GM21737 (cell line): Measurements from ENCODE around the gene POLR2L.
A peak's percentile ranks its signal among the peaks of the same experiment; 100 is the strongest.

Experiments
- ATAC-seq: cut with Tn5 transposase; IDR thresholded peaks from one replicate; pipeline ENCODE4 v1.9.1; 2021; ENCODE audit warnings: mild to moderate bottlenecking, moderate library complexity; ENCODE audit not compliant: unreplicated experiment

Gene POLR2L

DNA sequence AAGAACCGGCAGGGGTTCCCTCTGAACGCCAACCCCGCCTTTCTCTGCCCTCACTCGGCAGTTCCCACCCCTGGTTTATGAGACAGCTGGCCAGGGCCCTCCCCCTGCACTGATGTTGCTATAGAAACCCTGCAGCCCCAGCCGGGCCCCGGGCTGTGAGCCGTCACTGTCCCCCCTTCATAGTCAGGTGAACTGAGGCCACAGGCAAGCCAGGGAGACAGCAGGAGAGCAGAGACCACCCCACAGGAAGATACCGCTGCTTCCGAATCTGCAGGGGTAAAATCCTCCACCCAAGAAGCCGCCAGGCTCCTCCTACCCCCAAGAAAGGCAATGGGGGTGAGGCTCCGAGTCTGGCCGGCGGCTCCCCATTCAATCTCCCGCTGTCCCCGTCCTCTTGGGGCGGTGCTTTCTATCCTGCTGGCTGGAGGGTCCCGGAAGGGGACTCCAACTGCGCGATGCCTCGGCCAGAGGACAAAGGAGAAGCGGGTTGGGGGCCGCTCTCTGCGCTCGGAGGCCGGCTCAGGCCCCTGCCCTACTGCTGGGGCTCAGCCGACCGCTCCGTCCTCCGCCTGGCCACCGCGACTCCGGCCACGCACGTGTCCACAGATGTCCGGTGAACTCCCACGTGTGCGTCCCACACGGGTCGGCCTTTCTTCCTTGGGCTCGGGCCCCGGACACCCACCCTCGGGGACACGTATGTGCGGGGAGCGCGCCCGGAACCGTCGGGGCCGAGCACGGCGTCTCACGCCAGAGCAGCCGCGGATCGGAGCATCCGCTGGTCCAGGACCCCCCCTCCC lies 44.8 kb downstream of the POLR2L start:
- ATAC-seq: peak; percentile 41

DNA sequence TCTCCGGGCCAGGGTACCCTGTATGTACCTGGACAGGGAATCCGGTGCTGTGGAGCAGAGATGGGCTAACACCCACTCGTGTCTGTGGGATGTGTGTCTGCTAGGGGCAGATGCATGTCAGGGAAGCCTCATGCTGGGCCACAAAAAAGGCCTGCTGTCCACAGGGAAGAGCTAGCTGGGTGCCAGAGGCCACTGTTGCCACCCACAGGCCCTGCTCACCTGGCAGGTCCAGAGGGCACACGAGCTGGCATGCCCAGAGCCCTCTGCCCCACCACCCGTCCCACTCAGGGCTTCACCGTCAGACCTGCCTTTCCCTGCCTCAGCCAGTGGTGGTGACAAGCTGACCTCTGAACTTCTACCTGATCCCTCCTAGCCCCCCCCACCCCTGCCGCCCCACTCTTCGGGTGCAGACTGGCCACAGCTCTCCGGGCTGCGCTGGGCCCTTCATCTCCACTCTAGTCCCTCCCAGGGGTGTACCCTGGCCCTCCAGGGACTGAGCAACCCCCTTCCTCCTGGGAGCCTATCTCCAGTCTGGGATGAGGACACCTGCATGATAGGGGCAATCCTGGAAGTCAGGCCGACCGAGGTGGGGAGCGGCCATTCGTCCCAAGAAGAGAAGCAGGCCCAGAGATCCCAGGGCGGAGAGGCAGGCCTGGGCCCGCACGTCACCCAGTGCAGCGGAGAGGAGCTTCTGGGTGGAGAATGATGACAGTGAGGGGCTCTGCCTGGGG lies 45.6 kb downstream of the POLR2L start:
- no peak for ATAC-seq

DNA sequence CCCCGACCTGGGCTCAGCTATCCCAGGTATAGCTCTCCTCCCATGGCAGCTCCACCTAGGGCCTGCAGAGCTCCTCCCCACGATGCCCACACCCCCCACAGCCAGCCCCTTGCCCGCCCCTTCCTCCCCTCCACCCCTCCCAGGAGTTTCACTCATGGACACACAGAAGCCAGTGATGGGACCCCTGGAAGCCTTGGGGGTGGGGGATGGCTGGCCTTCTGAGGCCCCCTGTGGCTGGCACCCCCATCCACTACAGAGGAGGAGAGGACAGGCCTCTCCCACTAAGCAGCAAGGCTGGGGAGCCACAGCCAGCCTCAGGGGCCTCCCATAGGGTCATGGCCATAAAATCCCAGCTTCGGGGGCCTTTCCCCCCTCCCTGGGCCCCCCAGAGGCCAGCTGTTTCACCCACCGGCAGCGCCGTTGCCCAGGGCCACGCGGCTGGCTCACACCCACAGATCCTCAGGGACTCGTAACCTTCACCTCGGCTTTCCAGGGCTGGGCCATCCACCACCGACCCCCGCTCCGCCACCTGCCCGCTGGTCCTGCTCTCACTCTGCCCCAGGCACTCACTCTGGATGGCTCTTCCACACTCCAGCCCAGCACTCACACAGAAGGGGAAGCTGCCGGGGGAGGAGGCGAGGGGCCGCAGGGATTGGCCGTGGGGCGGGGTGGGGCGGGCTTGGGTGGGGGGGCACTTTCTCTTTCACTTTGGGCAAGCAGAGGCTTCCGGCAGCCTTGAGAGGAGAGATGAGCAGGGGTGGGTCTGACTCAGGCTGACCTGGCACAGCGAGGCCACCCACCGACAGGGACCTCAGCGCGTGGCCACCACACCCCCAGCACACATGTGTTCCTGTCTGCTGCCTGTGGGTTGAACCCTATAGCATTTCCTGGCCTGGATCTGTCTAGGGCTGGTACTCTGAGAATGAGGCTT lies 46.4 kb downstream of the POLR2L start:
- ATAC-seq: no peak

DNA sequence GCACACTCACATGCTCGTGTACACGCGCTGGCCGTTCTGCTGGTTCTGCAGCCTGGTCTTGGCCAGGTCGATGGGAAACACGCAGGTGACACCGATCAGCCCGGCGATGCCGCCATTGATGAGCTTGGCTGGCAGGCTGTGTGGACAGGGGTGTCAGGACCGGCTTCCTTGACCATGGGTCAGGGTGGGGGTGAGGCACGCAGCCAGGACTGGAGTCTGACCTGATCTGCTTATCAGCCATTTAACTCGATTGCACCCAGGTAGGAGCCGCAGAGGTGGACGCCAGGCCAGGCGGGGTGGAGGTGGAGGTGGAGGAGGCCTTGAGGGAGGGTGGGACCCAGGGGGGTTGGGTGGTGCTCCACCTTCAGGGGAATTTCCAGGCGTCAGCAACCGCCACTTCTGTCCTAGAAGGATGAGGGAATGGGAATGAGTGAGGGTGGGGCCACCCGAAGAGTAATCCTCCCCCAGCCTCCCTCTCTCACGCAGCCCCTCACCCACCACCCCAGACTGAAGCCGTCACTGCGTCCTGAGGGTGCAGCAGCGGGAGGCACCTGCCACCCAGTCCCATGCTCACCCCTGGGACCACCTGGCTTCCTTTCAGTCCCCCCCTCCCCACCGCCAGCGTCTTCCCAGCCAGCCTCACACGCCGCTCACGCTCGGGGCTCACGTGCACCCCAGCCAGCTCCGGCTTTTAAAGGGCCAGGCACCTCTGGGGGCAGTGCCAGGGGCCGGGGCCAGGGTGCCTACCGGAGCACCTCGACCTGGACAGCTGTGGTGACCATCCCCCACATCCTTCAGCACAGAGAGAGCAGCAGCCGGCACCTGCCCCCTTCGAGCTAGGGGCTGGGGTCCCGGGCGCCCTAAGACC lies 47.3 kb downstream of the POLR2L start:
- ATAC-seq: no peak

DNA sequence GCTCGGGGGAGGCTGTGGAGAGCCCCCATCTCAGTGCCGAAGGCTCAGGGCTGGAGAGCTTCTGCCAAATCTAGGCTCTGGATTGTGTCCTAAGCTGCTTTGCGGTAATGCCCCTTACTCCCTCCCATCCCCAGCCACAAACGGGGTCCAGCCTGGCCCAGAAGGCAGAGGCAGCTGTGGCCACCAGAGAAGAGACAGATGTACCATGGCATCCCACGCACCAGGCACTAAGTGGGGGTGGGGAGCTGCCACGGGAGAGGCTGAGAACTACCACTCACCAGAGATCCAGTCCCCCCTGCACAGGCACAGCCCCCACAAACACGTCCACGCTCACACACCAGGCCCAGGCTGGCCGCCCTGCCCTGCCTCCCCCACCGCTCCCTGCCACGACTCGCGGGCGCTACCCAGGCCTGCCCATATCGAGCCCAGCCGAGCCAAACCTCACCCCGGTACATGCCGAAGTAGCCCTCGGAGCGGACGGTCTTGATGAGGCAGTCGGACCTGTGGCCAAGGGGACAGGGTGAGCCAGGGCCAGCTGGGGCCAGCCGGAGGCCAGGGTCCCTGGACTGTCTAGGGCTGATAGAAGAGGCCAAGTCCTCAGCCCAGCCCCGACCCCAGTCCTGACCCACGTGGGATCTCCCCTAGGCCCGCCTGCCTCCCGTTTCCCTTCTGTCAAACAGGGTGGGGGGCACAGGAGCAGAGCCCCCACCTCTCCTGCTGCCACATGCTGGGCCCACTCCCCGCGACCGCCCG lies 48.1 kb downstream of the POLR2L start:
- no peak for ATAC-seq

DNA sequence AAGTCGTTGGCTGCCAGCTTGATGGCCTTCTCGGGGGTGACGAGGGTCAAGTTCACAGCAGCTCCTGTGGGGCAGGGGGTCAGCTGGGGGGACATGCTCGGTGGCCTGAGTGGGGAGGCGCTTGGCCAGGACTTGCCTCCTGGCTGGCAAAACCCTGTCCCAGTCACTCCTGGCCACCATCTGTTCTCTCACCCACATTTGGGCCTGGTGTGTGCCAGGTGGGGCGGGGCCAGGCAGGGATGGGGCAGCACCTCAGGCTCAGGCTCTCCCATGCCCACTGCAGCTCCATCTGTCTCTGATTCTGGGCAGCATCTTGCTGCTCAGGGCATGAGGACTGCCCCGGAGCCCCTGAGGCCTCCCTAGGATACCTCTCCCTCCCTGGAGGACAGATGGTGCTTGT lies 48.8 kb downstream of the POLR2L start:
- no peak for ATAC-seq

DNA sequence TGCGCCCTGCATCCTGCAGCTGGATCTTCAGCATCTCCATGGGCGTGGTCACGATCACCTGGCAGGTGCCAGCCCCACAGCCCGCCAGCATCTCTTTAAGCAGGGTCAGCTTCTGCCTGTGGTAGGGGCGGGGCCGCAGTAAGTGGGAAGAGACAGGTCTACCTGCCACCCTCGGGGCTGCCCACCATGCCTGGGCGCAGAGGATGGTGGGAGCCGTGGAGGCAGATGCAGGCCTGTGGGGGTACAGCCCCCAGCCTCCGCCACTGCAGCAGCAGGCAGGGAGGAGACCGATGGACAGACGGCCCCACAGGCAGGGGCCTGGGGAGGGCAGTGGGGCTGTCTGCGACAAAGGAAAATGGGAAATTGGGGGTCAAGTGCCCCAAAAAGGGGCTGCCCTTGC lies 49.5 kb downstream of the POLR2L start:
- no peak for ATAC-seq

DNA sequence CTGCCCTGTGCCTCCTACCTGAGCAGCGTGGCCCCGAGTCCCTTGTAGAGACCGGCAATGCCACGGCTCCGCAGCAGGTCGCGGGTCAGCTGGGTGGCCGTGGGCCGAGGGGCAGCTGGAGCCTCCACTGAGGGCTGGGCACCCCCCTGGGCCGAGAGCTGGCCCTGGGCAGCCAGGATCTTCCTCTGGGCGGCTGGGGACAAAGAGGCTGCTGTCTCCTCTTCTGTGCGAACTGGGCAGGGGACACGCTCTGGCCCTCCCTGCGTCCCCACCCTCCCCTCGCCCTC lies 49.9 kb downstream of the POLR2L start:
- ATAC-seq: no peak

DNA sequence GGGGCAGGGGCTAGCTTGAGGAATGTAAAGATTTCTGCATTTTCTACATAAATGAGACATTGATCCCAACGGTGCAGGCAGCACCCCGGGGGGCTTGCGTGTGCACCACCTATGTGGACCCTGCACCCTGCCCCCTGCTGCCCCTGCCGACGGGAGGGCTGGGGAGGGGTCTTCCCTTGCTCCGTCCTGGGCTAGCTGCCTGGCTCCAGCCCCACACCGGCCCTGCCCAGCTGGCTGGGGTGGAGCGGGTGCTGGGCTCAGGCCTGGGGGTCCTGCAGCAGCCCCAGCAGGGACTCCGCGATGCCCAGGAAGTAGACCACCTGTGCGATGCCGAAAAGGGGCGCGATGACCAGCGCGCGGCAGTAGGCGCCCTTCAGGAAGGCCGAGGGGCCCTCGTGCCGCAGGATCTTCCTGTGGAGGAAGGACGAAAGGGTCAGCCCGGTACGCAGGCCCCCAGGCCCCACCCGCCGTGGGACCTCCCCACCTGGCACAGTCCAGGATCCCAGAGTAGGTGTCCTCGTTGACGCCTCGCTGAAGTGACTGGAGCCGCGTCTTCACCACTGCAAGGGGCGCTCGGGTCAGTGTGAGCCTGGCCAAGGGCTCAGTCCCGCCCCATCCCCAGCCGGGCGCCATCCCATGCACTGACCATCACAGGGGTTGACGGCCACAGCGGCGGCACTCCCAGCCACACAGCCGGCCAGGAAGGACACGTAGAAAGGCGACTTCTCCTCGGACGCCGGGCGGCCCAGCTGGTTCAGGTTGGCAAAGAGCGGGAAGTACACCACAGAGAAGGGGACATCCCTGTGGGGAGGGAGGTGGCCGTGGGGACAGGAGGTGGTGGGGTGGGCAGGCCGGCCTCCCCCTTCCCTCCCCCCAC lies 50.4 kb downstream of the POLR2L start:
- ATAC-seq: no peak

DNA sequence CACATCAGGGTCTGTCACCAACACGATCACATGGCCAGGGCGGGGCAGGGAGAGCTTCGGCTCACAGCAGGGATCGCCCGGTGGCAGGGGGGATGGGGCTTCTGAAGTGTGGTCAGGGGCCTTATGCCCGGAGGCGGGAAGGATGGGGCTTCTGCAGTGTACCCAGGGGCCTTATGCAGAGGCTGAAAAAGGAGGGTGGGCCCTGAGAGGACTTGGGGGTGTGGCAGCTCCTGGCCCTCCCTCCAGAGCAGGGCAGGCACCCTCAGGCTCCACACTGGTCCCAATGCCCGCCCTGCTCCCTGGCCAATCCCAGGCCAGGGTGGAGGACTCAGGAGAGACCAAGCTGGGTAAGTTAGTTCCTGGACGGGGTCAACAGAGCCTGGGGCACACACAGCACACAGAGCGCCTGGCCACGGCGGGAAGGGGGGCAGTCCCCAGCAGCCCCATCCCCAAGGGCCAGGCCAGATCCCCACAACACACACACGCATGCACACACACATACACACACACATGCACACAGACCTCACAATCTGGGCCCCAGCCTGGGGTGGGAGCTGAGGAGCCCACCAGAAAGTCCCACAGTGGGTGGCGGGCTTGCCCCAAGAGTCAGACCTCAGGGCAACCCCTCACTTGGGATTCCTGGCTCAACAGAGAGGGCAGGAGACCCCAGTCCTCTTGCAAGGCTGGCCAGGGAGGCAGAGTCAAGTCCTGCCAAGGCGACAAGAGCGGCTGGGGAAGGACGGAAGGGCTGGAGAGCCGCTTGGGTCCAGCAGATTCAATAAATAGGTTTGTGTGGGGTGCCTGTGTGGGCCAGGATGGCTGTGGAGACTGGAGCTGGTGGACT lies 51.4 kb downstream of the POLR2L start:
- no peak for ATAC-seq

DNA sequence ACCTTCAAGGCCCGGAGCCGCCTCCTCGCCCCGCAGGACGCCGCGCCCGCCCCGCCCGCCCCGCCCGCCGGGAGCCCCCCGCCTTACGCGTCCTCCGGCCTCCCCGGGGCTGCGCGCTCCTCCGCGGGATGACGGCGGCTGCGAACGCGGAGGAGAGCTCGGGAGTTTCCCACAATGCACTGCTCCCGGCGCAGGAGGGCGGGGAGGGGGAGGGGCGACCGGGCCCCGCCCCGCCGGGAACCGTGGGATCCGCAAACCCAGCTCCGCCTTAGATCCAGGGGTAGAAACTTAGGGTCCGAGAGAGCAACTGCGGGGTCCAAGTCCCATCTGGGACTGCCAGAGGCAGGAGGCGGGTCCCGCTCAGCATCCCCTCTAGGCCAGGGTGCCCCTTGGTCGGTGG lies 52.4 kb downstream of the POLR2L start, which contains the start of gene CEND1:
Gene CEND1, minus strand, starts transcription at position 148 of the 400 bp plus-strand sequence. CDS start 1,514 bp downstream, outside the sequence.
- ATAC-seq: no peak
